BLaER1 (cell line): Measurements from ENCODE around the gene NANOS3.

Source experiments
- H3K27ac ChIP-seq: shearing (Covaris generic); formaldehyde crosslinking; 2 replicates; pipeline ENCODE4 v1.8.1; 2022
- H3K27me3 ChIP-seq: shearing (Covaris generic); formaldehyde crosslinking; 2 replicates; pipeline ENCODE4 v1.8.1; 2022
- H3K36me3 ChIP-seq: shearing (Covaris generic); formaldehyde crosslinking; 2 replicates; pipeline ENCODE4 v1.8.1; 2022
- H3K4me1 ChIP-seq: shearing (Covaris generic); formaldehyde crosslinking; 2 replicates; pipeline ENCODE4 v1.8.1; 2022
- H3K4me2 ChIP-seq: shearing (Covaris generic); formaldehyde crosslinking; 2 replicates; pipeline ENCODE4 v1.8.1; 2022
- H3K4me3 ChIP-seq: shearing (Covaris generic); formaldehyde crosslinking; 2 replicates; pipeline ENCODE4 v1.8.1; 2022
- H3K9ac ChIP-seq: shearing (Covaris generic); formaldehyde crosslinking; 2 replicates; pipeline ENCODE4 v1.8.1; 2022
- H3K9me3 ChIP-seq: shearing (Covaris generic); formaldehyde crosslinking; 2 replicates; pipeline ENCODE4 v1.8.1; 2022
- H4K20me1 ChIP-seq: shearing (Covaris generic); formaldehyde crosslinking; 2 replicates; pipeline ENCODE4 v1.8.1; 2022
- Cebpa-rat ChIP-seq: shearing (Covaris generic); IDR thresholded peaks from 2 replicates; pipeline ENCODE4 v1.8.1; 2022

The NANOS3 gene

DNA sequence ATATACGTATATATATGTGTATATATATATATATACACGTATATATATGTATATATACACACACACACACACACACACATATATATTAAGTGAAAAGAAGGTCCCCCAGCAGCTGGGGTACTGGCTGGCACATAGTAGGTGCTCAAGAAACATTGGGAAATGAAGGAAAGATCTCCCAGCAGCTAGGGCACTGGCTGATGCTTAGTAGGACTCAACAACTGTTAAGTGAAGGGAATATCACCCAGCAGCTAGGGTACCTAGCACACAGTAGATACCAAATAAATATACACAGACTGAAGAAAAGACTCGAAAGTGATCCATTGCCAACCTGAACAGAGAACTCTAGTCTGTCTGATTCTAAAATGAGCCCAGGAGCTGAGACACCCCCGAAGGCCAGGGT, 49.1 kb downstream of the NANOS3 start:
- Histone ChIP-seq H3K36me3 (peaks cover 89% of the 10 kb centered on the region), H3K4me2 (no peak overlapping the region), H3K9ac (no peak overlapping the region), H3K9me3 (peaks cover 2% of the 10 kb centered on the region), H4K20me1 (no peaks in the 10 kb centered on the region), H3K27ac (no peak overlapping the region), H3K4me1 (no peaks in the 10 kb centered on the region), H3K27me3 (no peaks in the 10 kb centered on the region), H3K4me3 (no peak overlapping the region)
- no peak for TF ChIP-seq Cebpa-rat

DNA sequence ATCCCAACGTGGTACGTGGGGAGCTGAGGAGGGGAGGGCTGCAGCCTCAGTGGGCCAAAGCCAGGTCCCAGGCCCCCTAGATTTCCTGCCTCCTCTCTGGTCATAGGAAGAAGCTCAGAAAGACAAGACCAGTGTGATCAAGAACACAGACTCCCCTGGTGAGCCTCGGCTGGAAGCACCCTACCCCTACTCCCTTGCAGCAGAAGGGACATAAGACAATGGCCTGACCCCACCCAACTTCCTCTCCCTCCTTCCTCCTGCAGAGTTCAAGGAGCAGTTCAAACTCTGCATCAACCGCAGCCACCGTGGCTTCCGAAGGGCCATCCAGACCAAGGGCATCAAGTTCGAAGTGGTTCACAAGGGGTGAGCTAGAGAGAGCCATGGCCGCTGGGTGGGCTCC, 49.8 kb downstream of the NANOS3 start:
- Histone ChIP-seq H3K36me3 (peaks cover 89% of the 10 kb centered on the region), H3K9me3 (no peaks in the 10 kb centered on the region), H4K20me1 (no peaks in the 10 kb centered on the region), H3K27me3 (no peaks in the 10 kb centered on the region), H3K4me2 (no peak overlapping the region), H3K4me1 (no peaks in the 10 kb centered on the region), H3K27ac (no peak overlapping the region), H3K4me3 (no peak overlapping the region), H3K9ac (no peak overlapping the region)
- no peak for TF ChIP-seq Cebpa-rat

DNA sequence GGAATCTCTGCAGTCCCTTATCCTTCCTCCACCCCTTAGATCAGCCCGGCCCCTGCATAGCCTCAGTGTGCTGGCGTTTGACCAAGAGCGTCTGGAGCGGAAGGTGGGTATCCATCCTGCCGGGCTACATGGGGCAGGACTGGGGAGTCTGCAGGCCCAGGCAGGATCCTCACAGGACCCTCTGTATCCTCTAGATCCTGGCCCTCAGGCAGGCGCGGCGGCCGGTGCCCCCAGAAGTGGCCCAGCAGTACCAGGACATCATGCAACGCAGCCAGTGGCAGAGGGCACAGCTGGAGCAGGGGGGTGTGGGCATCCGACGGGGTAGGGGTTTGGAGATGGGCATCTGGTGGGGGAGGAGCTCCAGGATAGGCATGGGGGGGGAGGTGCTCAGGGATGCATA, 52.4 kb downstream of the NANOS3 start:
- no peaks in the 10 kb centered on the region for H3K4me1 ChIP-seq
- TF ChIP-seq Cebpa-rat, result no peak
- H3K4me3 ChIP-seq, result no peak overlapping the region
- H3K9ac ChIP-seq, result no peak overlapping the region
- no peaks in the 10 kb centered on the region for H4K20me1 ChIP-seq
- peaks cover 64% of the 10 kb centered on the region for H3K36me3 ChIP-seq
- no peak overlapping the region for H3K4me2 ChIP-seq
- H3K27me3 ChIP-seq, result no peaks in the 10 kb centered on the region
- no peak overlapping the region for H3K27ac ChIP-seq
- H3K9me3 ChIP-seq, result no peaks in the 10 kb centered on the region

DNA sequence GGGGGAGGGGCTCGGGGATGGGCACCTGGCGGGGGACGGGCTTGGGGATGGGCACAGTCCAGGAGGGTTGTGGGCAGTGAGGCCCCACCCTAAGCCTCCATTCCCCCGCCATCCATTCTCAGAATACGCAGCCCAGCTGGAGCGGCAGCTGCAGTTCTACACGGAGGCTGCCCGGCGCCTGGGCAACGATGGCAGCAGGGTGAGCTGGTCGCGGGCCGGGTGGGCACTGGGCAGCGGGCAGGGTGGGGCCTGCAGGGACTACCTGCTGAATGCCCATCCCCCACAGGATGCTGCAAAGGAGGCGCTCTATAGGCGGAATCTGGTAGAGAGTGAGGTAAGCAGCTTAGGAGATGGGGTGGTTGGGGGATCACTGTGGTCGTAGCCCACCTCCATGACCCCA, 53.0 kb downstream of the NANOS3 start:
- H3K27ac ChIP-seq, result no peak overlapping the region
- no peaks in the 10 kb centered on the region for H4K20me1 ChIP-seq
- no peak overlapping the region for H3K4me2 ChIP-seq

More for the DNA sequence above, 53.0 kb downstream of the NANOS3 start:
- peaks cover 58% of the 10 kb centered on the region for H3K36me3 ChIP-seq
- H3K9me3 ChIP-seq, result no peaks in the 10 kb centered on the region
- no peak overlapping the region for H3K9ac ChIP-seq
- no peak overlapping the region for H3K4me3 ChIP-seq
- TF ChIP-seq Cebpa-rat, result no peak
- no peaks in the 10 kb centered on the region for H3K4me1 ChIP-seq
- H3K27me3 ChIP-seq, result no peaks in the 10 kb centered on the region
